Measurements from ENCODE around the gene AMBRA1.

Gene AMBRA1

GRCh38 chr11:46511342-46511741 lies 82.5 kb downstream of the AMBRA1 start:
- Histone ChIP-seq H3K4me1 (ENCODE audit: insufficient read depth, low read length) (no peaks in the 10 kb centered on the region), H3K4me3 (ENCODE audit: low read depth in 1 of 2, low read length in 2 of 2) (no peak overlapping the region), H3K9ac (ENCODE audit: low read depth, low read length) (no peak overlapping the region), H3K27ac (ENCODE audit: low read length) (no peak overlapping the region), H2AFZ (ENCODE audit: low read depth, low read length) (no peak overlapping the region), H3K9me3 (ENCODE audit: insufficient read depth, low read length, severe bottlenecking) (no peaks in the 10 kb centered on the region), H3K36me3 (ENCODE audit: insufficient read depth, low read length) (peaks cover 38% of the 10 kb centered on the region), H3K79me2 (ENCODE audit: insufficient read depth, low read length) (peaks cover 49% of the 10 kb centered on the region), H3K4me2 (ENCODE audit: insufficient read depth, low read length) (no peak overlapping the region), H4K20me1 (ENCODE audit: insufficient read depth, low read length) (peaks cover 38% of the 10 kb centered on the region; the same call in 1 of the 2 replicates), H3K27me3 (ENCODE audit: insufficient read depth, low read length, poor library complexity) (no peaks in the 10 kb centered on the region)
- DNase-seq (no peak), ATAC-seq (ENCODE audit: insufficient read depth, low read depth) (no peak)
- no peak for TF ChIP-seq EZH2 (IDR thresholded peaks at IDR 0.05; ENCODE audit: borderline replicate concordance, low read depth, low read length, severe bottlenecking)
- TF ChIP-seq, protein P1, sequence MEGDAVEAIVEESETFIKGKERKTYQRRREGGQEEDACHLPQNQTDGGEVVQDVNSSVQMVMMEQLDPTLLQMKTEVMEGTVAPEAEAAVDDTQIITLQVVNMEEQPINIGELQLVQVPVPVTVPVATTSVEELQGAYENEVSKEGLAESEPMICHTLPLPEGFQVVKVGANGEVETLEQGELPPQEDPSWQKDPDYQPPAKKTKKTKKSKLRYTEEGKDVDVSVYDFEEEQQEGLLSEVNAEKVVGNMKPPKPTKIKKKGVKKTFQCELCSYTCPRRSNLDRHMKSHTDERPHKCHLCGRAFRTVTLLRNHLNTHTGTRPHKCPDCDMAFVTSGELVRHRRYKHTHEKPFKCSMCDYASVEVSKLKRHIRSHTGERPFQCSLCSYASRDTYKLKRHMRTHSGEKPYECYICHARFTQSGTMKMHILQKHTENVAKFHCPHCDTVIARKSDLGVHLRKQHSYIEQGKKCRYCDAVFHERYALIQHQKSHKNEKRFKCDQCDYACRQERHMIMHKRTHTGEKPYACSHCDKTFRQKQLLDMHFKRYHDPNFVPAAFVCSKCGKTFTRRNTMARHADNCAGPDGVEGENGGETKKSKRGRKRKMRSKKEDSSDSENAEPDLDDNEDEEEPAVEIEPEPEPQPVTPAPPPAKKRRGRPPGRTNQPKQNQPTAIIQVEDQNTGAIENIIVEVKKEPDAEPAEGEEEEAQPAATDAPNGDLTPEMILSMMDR (IDR thresholded peaks at IDR 0.05; ENCODE audit: borderline replicate concordance, extremely low read depth, low read length, poor library complexity, severe bottlenecking), result no peak

DNA sequence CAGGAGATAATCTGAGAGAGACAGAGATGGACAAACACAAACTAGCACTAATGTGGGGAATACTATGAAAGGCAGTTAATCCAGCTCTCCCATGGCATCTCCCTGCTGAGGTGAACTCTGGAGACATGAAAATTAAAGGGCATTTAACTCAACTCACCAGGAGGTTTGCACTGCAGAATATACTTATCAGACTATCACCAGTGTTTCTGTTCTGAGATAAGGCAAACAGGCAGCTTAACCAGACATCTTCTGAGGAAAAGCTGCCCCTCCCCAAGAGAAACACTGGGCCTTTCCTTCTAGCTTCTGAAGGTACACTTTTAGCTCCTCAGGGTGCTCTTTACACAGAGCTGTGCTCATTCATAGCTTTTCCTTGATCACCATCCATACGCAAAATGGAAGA lies 85.5 kb downstream of the AMBRA1 start:
- DNase-seq (no peak), ATAC-seq (ENCODE audit: insufficient read depth, low read depth) (no peak)
- no peak overlapping the region for H3K4me3 ChIP-seq (ENCODE audit: low read depth in 1 of 2, low read length in 2 of 2)
- H3K4me2 ChIP-seq (ENCODE audit: insufficient read depth, low read length), result no peak overlapping the region
- H4K20me1 ChIP-seq (ENCODE audit: insufficient read depth, low read length), result peaks cover 24% of the 10 kb centered on the region; the same call in 1 of the 2 replicates
- no peak overlapping the region for H3K27ac ChIP-seq (ENCODE audit: low read length)
- no peaks in the 10 kb centered on the region for H3K4me1 ChIP-seq (ENCODE audit: insufficient read depth, low read length)
- peaks cover 59% of the 10 kb centered on the region for H3K36me3 ChIP-seq (ENCODE audit: insufficient read depth, low read length)
- TF ChIP-seq, protein P1 (IDR thresholded peaks at IDR 0.05; ENCODE audit: borderline replicate concordance, extremely low read depth, low read length, poor library complexity, severe bottlenecking), result no peak
- TF ChIP-seq EZH2 (IDR thresholded peaks at IDR 0.05; ENCODE audit: borderline replicate concordance, low read depth, low read length, severe bottlenecking), result no peak
- H3K9me3 ChIP-seq (ENCODE audit: insufficient read depth, low read length, severe bottlenecking), result no peaks in the 10 kb centered on the region
- no peak overlapping the region for H2AFZ ChIP-seq (ENCODE audit: low read depth, low read length)
- no peak overlapping the region for H3K9ac ChIP-seq (ENCODE audit: low read depth, low read length)
- H3K27me3 ChIP-seq (ENCODE audit: insufficient read depth, low read length, poor library complexity), result no peaks in the 10 kb centered on the region
- H3K79me2 ChIP-seq (ENCODE audit: insufficient read depth, low read length), result peaks cover 25% of the 10 kb centered on the region

DNA sequence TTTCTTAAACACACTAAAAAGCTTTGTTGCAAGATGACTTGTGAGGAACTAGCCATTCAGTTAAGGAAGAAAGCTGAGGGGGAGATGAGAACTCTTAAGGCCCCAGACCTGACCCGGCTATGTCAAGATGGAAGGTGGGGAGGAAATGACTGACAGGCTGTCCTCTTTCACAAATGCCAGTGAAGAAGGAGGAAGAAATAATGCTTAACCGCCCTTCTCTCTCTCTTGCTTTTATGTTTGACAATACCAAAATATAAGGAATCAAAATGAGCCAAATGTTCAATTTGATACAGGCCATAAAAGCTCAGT lies 87.4 kb downstream of the AMBRA1 start:
- no peak for ATAC-seq (ENCODE audit: insufficient read depth, low read depth)
- peaks cover 14% of the 10 kb centered on the region for H3K79me2 ChIP-seq (ENCODE audit: insufficient read depth, low read length)
- H3K9ac ChIP-seq (ENCODE audit: low read depth, low read length), result no peak overlapping the region
- no peaks in the 10 kb centered on the region for H3K9me3 ChIP-seq (ENCODE audit: insufficient read depth, low read length, severe bottlenecking)
- H3K4me1 ChIP-seq (ENCODE audit: insufficient read depth, low read length), result no peaks in the 10 kb centered on the region
- H2AFZ ChIP-seq (ENCODE audit: low read depth, low read length), result no peak overlapping the region
- H3K4me2 ChIP-seq (ENCODE audit: insufficient read depth, low read length), result no peak overlapping the region
- H3K27ac ChIP-seq (ENCODE audit: low read length), result no peak overlapping the region
- 0 out of 2 replicates have a peak, but pooled peaks cover 13% of the 10 kb centered on the region for H4K20me1 ChIP-seq (ENCODE audit: insufficient read depth, low read length)
- no peak overlapping the region for H3K4me3 ChIP-seq (ENCODE audit: low read depth in 1 of 2, low read length in 2 of 2)
- DNase-seq, result no peak
- TF ChIP-seq, protein P1 (IDR thresholded peaks at IDR 0.05; ENCODE audit: borderline replicate concordance, extremely low read depth, low read length, poor library complexity, severe bottlenecking), result no peak
- TF ChIP-seq EZH2 (IDR thresholded peaks at IDR 0.05; ENCODE audit: borderline replicate concordance, low read depth, low read length, severe bottlenecking), result no peak
- H3K27me3 ChIP-seq (ENCODE audit: insufficient read depth, low read length, poor library complexity), result no peaks in the 10 kb centered on the region
- H3K36me3 ChIP-seq (ENCODE audit: insufficient read depth, low read length), result peaks cover 63% of the 10 kb centered on the region
